ENCODE data around the gene HCFC1R1.

The HCFC1R1 gene

DNA sequence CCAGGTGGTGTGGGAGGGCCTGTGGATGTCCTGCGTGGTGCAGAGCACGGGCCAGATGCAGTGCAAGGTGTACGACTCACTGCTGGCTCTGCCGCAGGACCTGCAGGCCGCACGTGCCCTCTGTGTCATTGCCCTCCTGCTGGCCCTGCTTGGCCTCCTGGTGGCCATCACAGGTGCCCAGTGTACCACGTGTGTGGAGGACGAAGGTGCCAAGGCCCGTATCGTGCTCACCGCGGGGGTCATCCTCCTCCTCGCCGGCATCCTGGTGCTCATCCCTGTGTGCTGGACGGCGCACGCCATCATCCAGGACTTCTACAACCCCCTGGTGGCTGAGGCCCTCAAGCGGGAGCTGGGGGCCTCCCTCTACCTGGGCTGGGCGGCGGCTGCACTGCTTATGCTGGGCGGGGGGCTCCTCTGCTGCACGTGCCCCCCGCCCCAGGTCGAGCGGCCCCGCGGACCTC is 10.2 kb downstream of the HCFC1R1 start:
- Histone ChIP-seq H3K4me3 (replicated peaks; ENCODE audit: low read depth, low read length) (no peak overlapping the region), H3K36me3 (ENCODE audit: control insufficient read depth, insufficient read depth, low read length) (no peaks in the 10 kb centered on the region)

DNA sequence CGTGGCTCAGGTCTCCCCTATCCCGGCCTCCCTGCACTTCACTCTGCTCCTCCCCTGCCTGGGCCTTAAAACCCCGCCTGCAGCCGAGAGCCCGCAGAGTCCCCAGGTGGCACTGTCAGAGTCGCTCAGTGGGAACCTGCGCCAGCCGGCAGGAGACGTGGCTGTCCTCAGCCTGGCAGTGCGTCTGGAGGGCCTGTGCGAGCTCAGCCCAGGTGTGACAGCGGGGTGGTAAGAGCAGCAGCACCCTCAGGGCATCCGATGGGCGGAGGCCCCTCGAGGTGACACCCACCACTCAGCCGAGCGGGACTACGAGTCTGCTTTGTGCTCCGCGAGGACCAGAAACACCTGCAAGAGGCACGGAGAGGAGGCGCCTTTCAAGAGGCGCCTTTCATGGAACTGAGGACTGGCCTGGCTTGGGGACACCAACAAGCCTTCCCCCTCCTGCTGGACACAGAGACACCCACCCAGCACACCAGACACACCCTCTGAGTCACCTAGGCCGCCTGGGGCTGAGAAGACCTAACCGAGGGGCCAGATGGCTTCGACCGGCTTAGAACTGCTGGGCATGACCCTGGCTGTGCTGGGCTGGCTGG is 10.8 kb downstream of the HCFC1R1 start, which contains the start of gene CLDN9:
Gene CLDN9, plus strand, starts transcription at position 96 of the 593 bp plus-strand sequence. Its CDS starts 440 bp downstream, at position 536.
- no peak for DNase-seq (ENCODE audit: extremely low read depth, insufficient read length)
- Histone ChIP-seq H3K36me3 (ENCODE audit: control insufficient read depth, insufficient read depth, low read length) (no peaks in the 10 kb centered on the region), H3K4me3 (replicated peaks; ENCODE audit: low read depth, low read length) (no peak within 1 kb of the TSS), H3K27me3 (replicated peaks; ENCODE audit: control insufficient read depth, insufficient read depth, low read length) (no peaks in the 10 kb centered on the region; the same call in none of the 2 replicates)
- no peak for TF ChIP-seq CTCF (IDR thresholded peaks at IDR 0.05; ENCODE audit: insufficient read depth, low read length, poor library complexity, severe bottlenecking)

More for the DNA sequence above, 10.2 kb downstream of the HCFC1R1 start:
- H3K27me3 ChIP-seq (replicated peaks; ENCODE audit: control insufficient read depth, insufficient read depth, low read length), result no peaks in the 10 kb centered on the region; the same call in none of the 2 replicates
- no peak for TF ChIP-seq CTCF (IDR thresholded peaks at IDR 0.05; ENCODE audit: insufficient read depth, low read length, poor library complexity, severe bottlenecking)
- DNase-seq (ENCODE audit: extremely low read depth, insufficient read length), result no peak

GRCh38 chr16:3012246-3012645 is 11.5 kb downstream of the HCFC1R1 start:
- H3K4me3 ChIP-seq (replicated peaks; ENCODE audit: low read depth, low read length), result no peak overlapping the region
- no peak for DNase-seq (ENCODE audit: extremely low read depth, insufficient read length)

GRCh38 chr16:3010510-3010909 is 13.2 kb downstream of the HCFC1R1 start:
- no peaks in the 10 kb centered on the region; the same call in none of the 2 replicates for H3K27me3 ChIP-seq (replicated peaks; ENCODE audit: control insufficient read depth, insufficient read depth, low read length)
- H3K4me3 ChIP-seq (replicated peaks; ENCODE audit: low read depth, low read length), result no peak overlapping the region
- DNase-seq (ENCODE audit: extremely low read depth, insufficient read length), result no peak
- no peaks in the 10 kb centered on the region for H3K36me3 ChIP-seq (ENCODE audit: control insufficient read depth, insufficient read depth, low read length)
- TF ChIP-seq CTCF (IDR thresholded peaks at IDR 0.05; ENCODE audit: insufficient read depth, low read length, poor library complexity, severe bottlenecking), result no peak

More at GRCh38 chr16:3012246-3012645, 11.5 kb downstream of the HCFC1R1 start:
- TF ChIP-seq CTCF (IDR thresholded peaks at IDR 0.05; ENCODE audit: insufficient read depth, low read length, poor library complexity, severe bottlenecking), result no peak
- Histone ChIP-seq H3K36me3 (ENCODE audit: control insufficient read depth, insufficient read depth, low read length) (no peaks in the 10 kb centered on the region), H3K27me3 (replicated peaks; ENCODE audit: control insufficient read depth, insufficient read depth, low read length) (no peaks in the 10 kb centered on the region; the same call in none of the 2 replicates)

DNA sequence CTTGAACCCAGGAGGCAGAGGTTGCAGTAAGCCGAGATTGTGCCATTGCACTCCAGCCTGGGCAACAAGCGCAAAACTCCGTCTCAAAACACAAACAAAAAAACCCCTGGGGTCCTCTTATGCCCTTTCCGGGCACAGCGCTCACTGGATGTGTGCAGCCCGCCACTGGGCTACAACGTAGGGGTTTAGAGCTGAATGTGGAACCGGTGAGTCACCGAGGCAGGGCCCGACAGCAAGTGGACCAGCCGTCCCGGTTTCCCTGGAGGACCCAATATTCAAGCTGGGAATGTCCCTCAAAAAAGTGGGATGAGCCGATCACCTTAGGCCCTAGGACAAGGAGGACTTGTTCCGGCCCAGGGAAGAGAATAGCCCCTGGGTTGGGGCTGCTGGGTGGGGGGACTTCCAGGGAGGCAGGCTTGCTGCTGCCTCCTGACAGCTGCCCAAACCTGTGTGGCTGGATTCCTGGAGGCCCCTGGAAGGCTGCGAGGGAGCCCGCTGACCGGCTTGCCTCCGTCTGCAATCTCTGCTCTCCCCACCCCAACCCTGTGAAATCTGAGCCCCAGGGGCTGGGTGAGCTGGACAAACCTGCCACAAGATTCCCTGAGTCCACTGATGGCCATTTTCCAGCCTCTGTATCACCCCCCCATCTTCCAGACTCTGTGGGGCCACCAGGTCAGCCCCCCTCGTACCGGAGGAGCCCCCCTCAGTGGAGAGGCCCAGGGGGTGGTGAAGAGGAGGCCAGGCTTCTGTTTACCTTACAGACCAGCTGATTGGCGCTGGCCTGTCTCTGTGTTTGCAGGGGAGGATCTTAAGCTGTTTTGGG is 14.0 kb downstream of the HCFC1R1 start:
- no peak for TF ChIP-seq CTCF (IDR thresholded peaks at IDR 0.05; ENCODE audit: insufficient read depth, low read length, poor library complexity, severe bottlenecking)
- Histone ChIP-seq H3K4me3 (replicated peaks; ENCODE audit: low read depth, low read length) (no peak overlapping the region), H3K36me3 (ENCODE audit: control insufficient read depth, insufficient read depth, low read length) (no peaks in the 10 kb centered on the region), H3K27me3 (replicated peaks; ENCODE audit: control insufficient read depth, insufficient read depth, low read length) (no peaks in the 10 kb centered on the region; the same call in none of the 2 replicates)
- no peak for DNase-seq (ENCODE audit: extremely low read depth, insufficient read length)
